Lower leg skin (tissue), 3 donors: ENCODE results near the gene RPA1.

Experiments
- POLR2A ChIP-seq, 2 donors: fragments of 450-650 bp; IDR thresholded peaks; one replicate each; pipeline ENCODE4 v1.6.1; 2016 to 2017; ENCODE audit warnings: antibody characterized with exemption in 2 of 2, mild to moderate bottlenecking in 1 of 2, moderate library complexity in 1 of 2
- TF ChIP-seq, protein P1 (sequence below), 3 donors: fragments of 450-650 bp; IDR thresholded peaks; one replicate each; pipeline ENCODE4 v1.5.1; 2016; ENCODE audit warnings: antibody characterized with exemption in 3 of 3, mild to moderate bottlenecking in 3 of 3, moderate library complexity in 2 of 3

DNA sequence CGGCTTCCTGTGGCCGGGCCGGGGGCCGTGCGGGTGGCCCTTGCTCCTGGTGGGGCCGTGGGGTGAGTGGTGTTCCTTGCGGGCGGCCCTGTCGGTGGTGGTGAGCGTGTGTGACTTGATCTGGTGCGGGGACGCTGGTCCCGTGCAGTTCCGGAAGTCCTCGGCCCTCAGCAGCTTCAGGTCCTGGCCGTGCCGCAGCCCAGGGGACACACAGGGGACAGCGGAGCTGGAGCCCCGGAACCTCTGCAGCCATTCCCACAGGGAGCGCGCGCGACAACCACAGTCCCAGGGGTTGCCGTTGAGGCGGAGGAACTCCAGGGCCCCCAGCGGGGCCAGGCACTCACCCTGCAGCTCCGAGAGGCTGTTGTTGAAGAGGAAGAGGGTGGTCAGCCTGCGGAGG lies 107.0 kb downstream of the RPA1 start:
- TF ChIP-seq, protein P1, sequence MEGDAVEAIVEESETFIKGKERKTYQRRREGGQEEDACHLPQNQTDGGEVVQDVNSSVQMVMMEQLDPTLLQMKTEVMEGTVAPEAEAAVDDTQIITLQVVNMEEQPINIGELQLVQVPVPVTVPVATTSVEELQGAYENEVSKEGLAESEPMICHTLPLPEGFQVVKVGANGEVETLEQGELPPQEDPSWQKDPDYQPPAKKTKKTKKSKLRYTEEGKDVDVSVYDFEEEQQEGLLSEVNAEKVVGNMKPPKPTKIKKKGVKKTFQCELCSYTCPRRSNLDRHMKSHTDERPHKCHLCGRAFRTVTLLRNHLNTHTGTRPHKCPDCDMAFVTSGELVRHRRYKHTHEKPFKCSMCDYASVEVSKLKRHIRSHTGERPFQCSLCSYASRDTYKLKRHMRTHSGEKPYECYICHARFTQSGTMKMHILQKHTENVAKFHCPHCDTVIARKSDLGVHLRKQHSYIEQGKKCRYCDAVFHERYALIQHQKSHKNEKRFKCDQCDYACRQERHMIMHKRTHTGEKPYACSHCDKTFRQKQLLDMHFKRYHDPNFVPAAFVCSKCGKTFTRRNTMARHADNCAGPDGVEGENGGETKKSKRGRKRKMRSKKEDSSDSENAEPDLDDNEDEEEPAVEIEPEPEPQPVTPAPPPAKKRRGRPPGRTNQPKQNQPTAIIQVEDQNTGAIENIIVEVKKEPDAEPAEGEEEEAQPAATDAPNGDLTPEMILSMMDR (IDR thresholded peaks at IDR 0.05) = no peak
- TF ChIP-seq POLR2A (IDR thresholded peaks at IDR 0.05) = no peak
